GM23248 (cell line): ENCODE results near the gene C3orf62. TPM values are rescaled to one million over a fixed set of nuclear protein-coding genes. Genes with fewer than 3 reads are reported as not detected.

ENCODE experiments used
- DNase-seq: peaks from one replicate; pipeline ENCODE4 v3.0.0-alpha.2; 2015
- H2AFZ ChIP-seq: fragments of 200-600 bp; sonication (generic); 2 replicates; pipeline ENCODE4 v1.6.1; 2016; ENCODE audit warnings: antibody characterized with exemption
- H3F3A ChIP-seq: fragments of 200-600 bp; sonication (generic); 2 replicates; pipeline ENCODE4 v1.6.1; 2016; ENCODE audit warnings: mild to moderate bottlenecking, antibody characterized with exemption, mixed run types; ENCODE audit not compliant: insufficient read depth
- H3K27ac ChIP-seq: fragments of 200-600 bp; sonication (generic); 2 replicates; pipeline ENCODE4 v1.5.1; 2016; ENCODE audit warnings: mild to moderate bottlenecking
- H3K27me3 ChIP-seq: fragments of 200-600 bp; sonication (generic); replicated peaks from 2 replicates; pipeline ENCODE4 v1.6.1; 2016; ENCODE audit warnings: mild to moderate bottlenecking; ENCODE audit not compliant: insufficient read depth
- H3K36me3 ChIP-seq: fragments of 200-600 bp; sonication (generic); 2 replicates; pipeline ENCODE4 v1.6.1; 2016; ENCODE audit warnings: low read depth, mild to moderate bottlenecking
- H3K4me1 ChIP-seq: fragments of 200-600 bp; sonication (generic); 2 replicates; pipeline ENCODE4 v1.6.1; 2016; ENCODE audit warnings: mild to moderate bottlenecking; ENCODE audit not compliant: insufficient read depth
- H3K4me2 ChIP-seq: fragments of 200-600 bp; sonication (generic); one replicate; pipeline ENCODE4 v1.6.1; 2016; ENCODE audit warnings: mild to moderate bottlenecking; ENCODE audit not compliant: unreplicated experiment
- H3K4me3 ChIP-seq: fragments of 200-600 bp; sonication (generic); 2 replicates; pipeline ENCODE4 v1.5.1; 2016; ENCODE audit warnings: mild to moderate bottlenecking
- H3K79me2 ChIP-seq: fragments of 200-600 bp; sonication (generic); 2 replicates; pipeline ENCODE4 v1.6.1; 2016; ENCODE audit warnings: mild to moderate bottlenecking; ENCODE audit not compliant: insufficient read depth
- H3K9ac ChIP-seq: fragments of 200-600 bp; sonication (generic); 2 replicates; pipeline ENCODE4 v1.6.1; 2016; ENCODE audit warnings: mild to moderate bottlenecking
- H3K9me2 ChIP-seq: fragments of 200-600 bp; sonication (generic); 2 replicates; pipeline ENCODE4 v1.6.1; 2016; ENCODE audit warnings: mixed run types, mild to moderate bottlenecking, moderate library complexity; ENCODE audit not compliant: insufficient read depth
- H3K9me3 ChIP-seq: fragments of 200-600 bp; sonication (generic); one replicate; pipeline ENCODE4 v1.6.1; 2017; ENCODE audit warnings: low read depth
- H4K20me1 ChIP-seq: fragments of 200-600 bp; sonication (generic); 2 replicates; pipeline ENCODE4 v1.6.0; 2016; ENCODE audit not compliant: insufficient read depth
- EZH2 ChIP-seq: fragments of 200-600 bp; sonication (generic); IDR thresholded peaks from 2 replicates; pipeline ENCODE4 v1.6.1; 2018; ENCODE audit warnings: antibody characterized with exemption, mild to moderate bottlenecking; ENCODE audit not compliant: insufficient read depth, poor library complexity, severe bottlenecking
- EZH2phosphoT487 ChIP-seq: fragments of 200-600 bp; sonication (generic); IDR thresholded peaks from 2 replicates; pipeline ENCODE4 v1.6.1; 2018; ENCODE audit warnings: antibody characterized with exemption, moderate library complexity, mild to moderate bottlenecking, low read depth; ENCODE audit not compliant: insufficient read depth
- WGBS, 2 experiments: methylation state at CpG; one replicate each; pipeline ENCODE4 v1.1.6; 2015 to 2017; ENCODE audit warnings: low lambda C conversion rate in 2 of 2, low coverage in 1 of 2; ENCODE audit errors: missing lambda C conversion rate in 2 of 2; 5-methylcytosine and 5-hydroxymethylcytosine counted together
- in situ Hi-C: fragments of 300-500 bp; cut with MboI; formaldehyde crosslinking; loops from 2 replicates; pipeline ENCODE4 v1.15.0; 2020
- polyA plus RNA-seq: library from polyadenylated mRNA; unstranded; fragments of >200 nt; fragmentation: Nextera tagmentation; extraction: Ambion mirVana; gene quantifications from 2 replicates; pipeline ENCODE4 v1.2.1, GENCODE V29; 2016
- total RNA-seq: library from RNA; depleted of rRNA; stranded (reverse); fragments of >200 nt; shearing (Covaris generic); gene quantifications from 2 replicates; pipeline ENCODE4 v1.2.3, GENCODE V29; 2014

The C3orf62 gene
- total and polyA plus RNA-seq, 2 experiments from 2014 or later = 1.5 to 2.9 TPM

- H3K27ac ChIP-seq = no peak overlapping the region
- no peaks in the 10 kb centered on the region for H4K20me1 ChIP-seq
- H3K9me3 ChIP-seq = no peaks in the 10 kb centered on the region
- H3K4me3 ChIP-seq = no peak overlapping the region
- no peaks in the 10 kb centered on the region for H3K4me1 ChIP-seq
- 0 out of 2 replicates have a peak, but pooled peaks cover 8% of the 10 kb centered on the region for H3F3A ChIP-seq
- peak; percentile 29 for DNase-seq
- no peaks in the 10 kb centered on the region for H3K79me2 ChIP-seq
- H3K36me3 ChIP-seq = no peaks in the 10 kb centered on the region
- H3K9ac ChIP-seq = no peak overlapping the region
- H3K4me2 ChIP-seq = no peak overlapping the region
- no peak for TF ChIP-seq EZH2phosphoT487
- no peak for TF ChIP-seq EZH2
- no peak overlapping the region for H2AFZ ChIP-seq
- 35 to 46% methylated on average over 5 of the region's 5 CpGs for WGBS, 2 experiments
- in situ Hi-C loops = no loop called here
- no peaks in the 10 kb centered on the region for H3K27me3 ChIP-seq
- no peaks in the 10 kb centered on the region for H3K9me2 ChIP-seq
Measured at GRCh38 chr3:49266410-49267095, 10.5 kb downstream of the C3orf62 start.

GRCh38 chr3:49265661-49266386 is 11.2 kb downstream of the C3orf62 start:
- no peak for TF ChIP-seq EZH2
- no peak for TF ChIP-seq EZH2phosphoT487

GRCh38 chr3:49263159-49263889 is 13.7 kb downstream of the C3orf62 start:
- Histone ChIP-seq H3K36me3 (no peaks in the 10 kb centered on the region), H3K4me2 (no peak overlapping the region), H3K9me2 (no peaks in the 10 kb centered on the region), H3K79me2 (no peaks in the 10 kb centered on the region), H3K4me1 (no peaks in the 10 kb centered on the region), H3K27me3 (no peaks in the 10 kb centered on the region), H3K4me3 (no peak overlapping the region), H2AFZ (no peak overlapping the region), H4K20me1 (no peaks in the 10 kb centered on the region), H3F3A (0 out of 2 replicates have a peak, but pooled peaks cover 4% of the 10 kb centered on the region), H3K9ac (no peak overlapping the region), H3K9me3 (no peaks in the 10 kb centered on the region), H3K27ac (no peak overlapping the region)
- in situ Hi-C loops = no loop called here
- no peak for DNase-seq
- TF ChIP-seq EZH2phosphoT487 = no peak
- TF ChIP-seq EZH2 = no peak
- WGBS, 2 experiments = 63 to 67% methylated on average over 6 of the region's 6 CpGs

More at GRCh38 chr3:49265661-49266386, 11.2 kb downstream of the C3orf62 start:
- no peaks in the 10 kb centered on the region for H3K9me2 ChIP-seq
- H4K20me1 ChIP-seq = no peaks in the 10 kb centered on the region
- no peak overlapping the region for H3K9ac ChIP-seq
- no peak overlapping the region for H2AFZ ChIP-seq
- H3K4me2 ChIP-seq = no peak overlapping the region
- WGBS, 2 experiments = 41 to 48% methylated on average over 10 of the region's 10 CpGs
- no peaks in the 10 kb centered on the region for H3K9me3 ChIP-seq
- 0 out of 2 replicates have a peak, but pooled peaks cover 8% of the 10 kb centered on the region for H3F3A ChIP-seq
- in situ Hi-C loops = no loop called here
- no peaks in the 10 kb centered on the region for H3K4me1 ChIP-seq
- H3K4me3 ChIP-seq = no peak overlapping the region
- H3K79me2 ChIP-seq = no peaks in the 10 kb centered on the region
- DNase-seq = peak; percentile 17
- H3K27ac ChIP-seq = no peak overlapping the region
- no peaks in the 10 kb centered on the region for H3K27me3 ChIP-seq
- no peaks in the 10 kb centered on the region for H3K36me3 ChIP-seq

GRCh38 chr3:49260806-49261324 is 16.2 kb downstream of the C3orf62 start:
- Histone ChIP-seq H2AFZ (no peak overlapping the region), H3K27ac (no peak overlapping the region), H3K9me3 (no peaks in the 10 kb centered on the region), H3F3A (no peaks in the 10 kb centered on the region), H3K4me3 (no peak overlapping the region), H3K4me2 (no peak overlapping the region), H3K36me3 (no peaks in the 10 kb centered on the region), H3K9ac (no peak overlapping the region), H3K9me2 (no peaks in the 10 kb centered on the region), H3K27me3 (no peaks in the 10 kb centered on the region), H3K4me1 (no peaks in the 10 kb centered on the region), H3K79me2 (no peaks in the 10 kb centered on the region), H4K20me1 (no peaks in the 10 kb centered on the region)
- WGBS, 2 experiments = 71 to 72% methylated on average over 5 of the region's 5 CpGs
- TF ChIP-seq EZH2phosphoT487 (no peak), EZH2 (no peak)
- in situ Hi-C loops = no loop called here
- DNase-seq = no peak
